Lower lobe of right lung (tissue), 2 donors: Measurements from ENCODE around the gene CSPG5. TPM values are rescaled to one million over a fixed set of nuclear protein-coding genes. Genes with fewer than 3 reads are reported as not detected.

Experiments used
- ATAC-seq, 2 donors: fragments of 200-7000 bp; cut with Tn5 transposase; one replicate each; pipeline ENCODE4 v1.9.1; 2020 to 2022; ENCODE audit warnings: mild to moderate bottlenecking in 2 of 2, moderate library complexity in 2 of 2
- DNase-seq: peaks from one replicate; pipeline ENCODE4 v3.0.0-alpha.2; 2020
- H3K27ac ChIP-seq: fragments of 200-600 bp; one replicate; pipeline ENCODE4 v1.8.0; 2022
- H3K27me3 ChIP-seq: fragments of 200-600 bp; one replicate; pipeline ENCODE4 v1.8.0; 2022; ENCODE audit warnings: low read depth
- H3K36me3 ChIP-seq: fragments of 200-600 bp; one replicate; pipeline ENCODE4 v1.8.0; 2022; ENCODE audit warnings: mild to moderate bottlenecking
- H3K4me1 ChIP-seq: fragments of 200-600 bp; one replicate; pipeline ENCODE4 v1.8.0; 2022
- H3K4me3 ChIP-seq: fragments of 200-600 bp; one replicate; pipeline ENCODE4 v1.8.0; 2022; ENCODE audit warnings: mild to moderate bottlenecking
- H3K9me3 ChIP-seq: fragments of 200-600 bp; one replicate; pipeline ENCODE4 v1.8.0; 2022
- CTCF ChIP-seq: fragments of 200-600 bp; IDR thresholded peaks from one replicate; pipeline ENCODE4 v1.8.0; 2022; ENCODE audit warnings: antibody characterized with exemption, mild to moderate bottlenecking
- intact Hi-C: fragments of 100-400 bp; cut with DNase I; formaldehyde crosslinking; loops from one replicate; pipeline ENCODE4 v1.11.0; 2022
- total RNA-seq: library from RNA; stranded (reverse); fragmentation: NEBNext Ultra II Directional; extraction: Animal tissue kit (Norgen Biotek cat#: 25700); gene quantifications from one replicate; pipeline ENCODE4 v1.2.1, GENCODE V29; 2021
- donor health status: DM: no; HTN: yes; CAD: no; lungs with severe emphysema.

The CSPG5 gene
- total RNA-seq, 1 donor from 2014 or later = 2.3 TPM

DNA sequence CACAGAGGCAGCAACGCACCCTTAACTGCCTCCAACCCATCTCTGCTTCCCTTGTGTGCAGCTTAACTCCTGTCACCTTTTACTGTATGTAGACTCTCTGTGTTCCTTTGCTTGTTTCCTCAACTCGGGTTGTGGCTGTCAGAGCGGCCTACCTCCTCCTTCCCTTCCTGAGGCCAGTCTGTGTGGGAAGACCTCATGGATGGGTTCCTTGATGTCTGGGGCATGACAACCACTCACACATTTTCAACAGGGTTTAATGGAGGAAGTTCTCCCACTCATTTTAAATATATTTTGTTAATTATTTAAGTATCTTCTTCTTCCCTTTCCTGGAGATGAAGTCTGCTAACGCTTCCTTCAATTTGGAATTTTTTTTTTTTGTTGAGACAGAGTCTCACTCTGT is 1.8 kb upstream of the CSPG5 start:
- Histone ChIP-seq H3K27ac (no peak overlapping the region), H3K27me3 (peaks cover 27% of the 10 kb centered on the region), H3K4me1 (peaks cover 13% of the 10 kb centered on the region), H3K9me3 (no peaks in the 10 kb centered on the region), H3K36me3 (peaks cover 5% of the 10 kb centered on the region), H3K4me3 (no peak overlapping the region)
- DNase-seq = no peak
- ATAC-seq = no peak
- TF ChIP-seq CTCF = no peak
- intact Hi-C loops = no loop called here

- H3K27me3 ChIP-seq = peaks cover 27% of the 10 kb centered on the region
Measured at GRCh38 chr3:47579875-47580274, 1.2 kb upstream of the CSPG5 start.

GRCh38 chr3:47578119-47578632 is 489 bp downstream of the CSPG5 start:
- Histone ChIP-seq H3K9me3 (no peaks in the 10 kb centered on the region), H3K27me3 (peaks cover 27% of the 10 kb centered on the region), H3K4me3 (peak overlapping the region; percentile 62), H3K36me3 (no peaks in the 10 kb centered on the region), H3K4me1 (peaks cover 13% of the 10 kb centered on the region), H3K27ac (no peak overlapping the region)
- TF ChIP-seq CTCF = no peak
- DNase-seq (peak; percentile 60), ATAC-seq (peak; percentile 81 to 90)
- intact Hi-C loops = no loop called here

More at GRCh38 chr3:47579875-47580274, 1.2 kb upstream of the CSPG5 start:
- Histone ChIP-seq H3K4me3 (no peak overlapping the region), H3K9me3 (no peaks in the 10 kb centered on the region), H3K4me1 (peaks cover 13% of the 10 kb centered on the region), H3K27ac (no peak overlapping the region), H3K36me3 (no peaks in the 10 kb centered on the region)
- DNase-seq (no peak), ATAC-seq (no peak)
- intact Hi-C loops = no loop called here
- no peak for TF ChIP-seq CTCF

DNA sequence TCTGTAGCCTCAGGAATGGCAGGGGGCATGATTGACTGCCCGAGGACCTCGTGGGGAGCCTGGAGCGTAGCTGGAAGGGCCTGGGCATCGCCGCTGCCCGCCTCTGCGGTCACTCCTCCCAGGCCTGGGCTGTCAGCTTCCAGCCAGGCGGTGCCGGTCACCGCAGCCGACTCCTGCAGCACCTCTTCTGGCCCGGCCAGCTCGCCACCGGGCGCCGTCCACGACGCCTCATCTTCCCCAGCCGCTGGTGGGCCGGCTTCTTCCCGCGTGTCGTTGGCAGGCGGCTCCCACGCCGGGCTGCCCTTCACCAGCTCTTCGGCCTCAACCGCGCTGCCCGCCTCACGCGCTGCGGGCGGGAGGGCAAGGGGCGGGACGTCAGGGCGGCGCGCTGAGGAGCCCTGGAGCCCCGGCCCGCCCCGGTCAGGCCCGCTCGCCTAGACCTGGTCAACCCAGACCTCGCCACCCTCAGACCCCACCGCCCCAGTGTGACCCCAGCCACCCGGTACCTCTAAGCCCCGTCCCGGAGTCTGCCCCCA is 1.0 kb downstream of the CSPG5 start:
- Histone ChIP-seq H3K4me1 (peaks cover 13% of the 10 kb centered on the region), H3K27me3 (peaks cover 27% of the 10 kb centered on the region), H3K27ac (no peak overlapping the region), H3K4me3 (peak overlapping the region; percentile 62), H3K9me3 (no peaks in the 10 kb centered on the region), H3K36me3 (no peaks in the 10 kb centered on the region)
- intact Hi-C loops = no loop called here
- no peak for TF ChIP-seq CTCF
- ATAC-seq = peak; percentile 69 to 77
- DNase-seq = peak; percentile 50

- no peak overlapping the region for H3K4me3 ChIP-seq
- H3K27ac ChIP-seq = no peak overlapping the region
- ATAC-seq = no peak
- intact Hi-C loops = no loop called here
- no peaks in the 10 kb centered on the region for H3K36me3 ChIP-seq
- no peak for TF ChIP-seq CTCF
- DNase-seq = no peak
- no peaks in the 10 kb centered on the region for H3K9me3 ChIP-seq
- H3K27me3 ChIP-seq = peaks cover 19% of the 10 kb centered on the region
- peaks cover 7% of the 10 kb centered on the region for H3K4me1 ChIP-seq
Measured at GRCh38 chr3:47573190-47574172, 5.2 kb downstream of the CSPG5 start.
